HTR-8/SVneo (cell line): ENCODE measurements around the gene CPN2.

Experiments
- DNase-seq: peaks from one replicate; pipeline ENCODE4 v3.0.0; 2011; ENCODE audit warnings: low spot score, mixed read lengths; ENCODE audit not compliant: insufficient read length
- FAIRE-seq: peaks from 2 replicates; lab custom pipeline; 2011; peaks lifted over from hg19 to GRCh38; lab: Jason Lieb, UNC

Gene CPN2

GRCh38 chr3:194382196-194382891 is 31.2 kb upstream of the CPN2 start:
- no peak for FAIRE-seq

GRCh38 chr3:194381460-194381875 is 30.3 kb upstream of the CPN2 start:
- FAIRE-seq (no peak), DNase-seq (no peak)

More at GRCh38 chr3:194382196-194382891, 31.2 kb upstream of the CPN2 start:
- DNase-seq = no peak

DNA sequence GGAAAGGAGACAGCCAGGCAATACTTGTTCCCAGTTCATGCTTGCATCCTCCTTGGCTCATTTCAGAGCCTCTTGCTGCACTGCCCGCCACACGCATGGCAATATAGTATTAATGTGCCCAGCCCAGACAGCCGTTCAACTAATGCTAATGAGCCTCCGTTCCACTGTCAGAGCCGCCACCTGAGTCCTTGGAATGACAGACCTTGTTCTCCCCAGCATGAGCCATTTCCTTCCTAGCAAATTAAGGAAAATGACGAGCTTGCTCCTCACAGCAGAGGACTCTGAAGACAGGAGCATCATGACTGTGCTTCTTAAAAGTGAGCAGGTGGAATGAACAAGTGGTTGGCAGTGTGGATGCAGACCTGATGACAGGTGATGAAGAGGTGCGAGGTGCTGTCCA is 29.2 kb upstream of the CPN2 start:
- DNase-seq (no peak), FAIRE-seq (no peak)

DNA sequence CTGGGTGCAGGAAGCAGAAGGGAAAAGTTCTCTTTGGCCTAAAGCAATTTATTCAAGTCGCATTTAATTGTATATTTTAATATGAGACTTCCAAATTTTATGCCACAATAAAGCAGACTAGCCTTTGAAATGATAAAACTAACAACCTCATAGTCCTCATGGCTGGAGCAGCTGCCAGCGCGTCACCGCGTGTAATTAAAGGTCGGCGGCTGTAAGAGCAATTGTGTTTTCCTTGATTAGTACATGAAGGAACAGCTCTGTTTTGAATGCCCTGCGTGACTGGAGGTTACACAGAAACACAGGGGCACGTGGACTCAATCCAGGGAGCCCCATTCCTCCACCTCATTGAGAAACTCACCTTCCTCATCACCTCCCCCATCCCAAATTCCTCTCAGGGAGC is 28.5 kb upstream of the CPN2 start:
- FAIRE-seq (no peak), DNase-seq (no peak)

DNA sequence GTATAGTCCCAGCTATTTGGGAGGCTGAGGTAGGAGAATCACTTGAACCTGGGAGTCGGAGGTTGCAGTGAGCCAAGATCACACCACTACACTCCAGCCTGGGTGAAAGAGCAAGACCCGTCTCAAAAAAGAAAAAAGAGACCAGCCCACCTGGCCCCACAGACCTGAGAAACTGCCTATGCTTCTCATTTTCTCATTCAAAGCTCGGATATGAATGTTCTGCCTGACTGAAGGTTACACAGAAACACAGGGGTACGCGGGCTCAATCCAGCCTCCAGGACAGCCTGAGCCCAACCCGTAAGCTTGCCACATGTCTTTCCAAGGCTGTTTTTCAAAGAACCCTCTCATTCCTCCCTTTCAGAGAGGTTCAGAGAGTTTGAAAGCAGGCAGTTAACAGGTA is 28.1 kb upstream of the CPN2 start:
- FAIRE-seq (no peak), DNase-seq (no peak)

DNA sequence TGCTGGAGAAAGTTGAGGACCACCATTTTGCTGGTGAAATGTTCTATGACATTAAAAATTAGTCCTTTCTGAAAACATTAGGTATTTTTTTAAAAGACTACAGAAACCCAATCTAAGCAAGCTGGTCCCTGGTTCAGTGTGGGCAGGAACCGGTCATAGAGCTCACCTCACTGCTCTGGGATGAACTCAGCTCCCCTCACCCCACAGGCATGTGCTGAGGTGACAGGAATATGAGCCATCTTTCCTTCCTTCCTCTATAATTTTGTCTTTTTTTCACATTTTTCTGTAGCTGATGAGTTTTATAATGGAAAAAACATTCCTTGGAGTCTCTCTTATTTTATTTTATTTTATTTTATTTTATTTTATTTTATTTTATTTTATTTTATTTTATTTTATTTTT is 26.6 kb upstream of the CPN2 start:
- DNase-seq (no peak), FAIRE-seq (no peak)

GRCh38 chr3:194376241-194376560 is 25.1 kb upstream of the CPN2 start:
- DNase-seq (no peak), FAIRE-seq (no peak)

DNA sequence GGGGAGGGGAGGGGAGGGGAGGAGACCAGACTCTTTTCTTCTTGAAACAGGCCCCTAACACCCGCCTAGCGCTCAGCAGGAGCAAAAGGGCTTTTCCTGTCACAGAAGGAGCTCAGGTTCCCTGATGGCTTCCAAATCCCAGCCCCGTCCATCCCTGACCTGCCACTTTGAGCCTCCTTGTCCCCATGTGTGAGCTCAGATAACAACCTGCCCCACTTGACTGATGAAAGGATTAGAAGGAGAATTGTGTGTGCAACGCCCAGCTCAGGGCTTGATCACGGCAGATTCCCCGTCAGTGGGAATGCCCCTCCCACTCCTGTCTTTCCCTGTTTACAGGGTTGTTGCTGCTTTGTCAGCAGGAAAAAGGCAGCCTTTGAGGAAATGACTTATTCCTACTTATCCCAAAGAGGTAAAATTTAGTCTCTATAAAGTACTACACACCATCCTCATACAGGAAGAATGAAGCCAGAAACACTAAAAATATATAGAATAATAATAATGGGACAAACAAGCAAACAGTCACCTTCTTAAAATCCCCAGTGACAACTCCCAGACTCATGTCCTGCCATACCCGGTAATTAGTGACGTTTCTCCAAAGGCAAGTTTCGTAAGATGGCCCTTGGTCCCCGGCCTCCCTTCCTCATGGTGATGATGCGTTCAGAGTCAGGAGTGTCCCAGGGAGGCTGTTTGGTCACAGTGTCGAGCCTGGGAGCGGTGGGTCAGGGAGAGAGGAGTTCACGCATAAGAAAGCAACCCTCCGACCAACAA is 24.5 kb upstream of the CPN2 start:
- FAIRE-seq (no peak), DNase-seq (no peak)

- DNase-seq = no peak
- FAIRE-seq = no peak
These were observed 23.8 kb upstream of the CPN2 start for GRCh38 chr3:194374935-194375334.

GRCh38 chr3:194373899-194374298 is 22.8 kb upstream of the CPN2 start:
- FAIRE-seq (no peak), DNase-seq (no peak)

DNA sequence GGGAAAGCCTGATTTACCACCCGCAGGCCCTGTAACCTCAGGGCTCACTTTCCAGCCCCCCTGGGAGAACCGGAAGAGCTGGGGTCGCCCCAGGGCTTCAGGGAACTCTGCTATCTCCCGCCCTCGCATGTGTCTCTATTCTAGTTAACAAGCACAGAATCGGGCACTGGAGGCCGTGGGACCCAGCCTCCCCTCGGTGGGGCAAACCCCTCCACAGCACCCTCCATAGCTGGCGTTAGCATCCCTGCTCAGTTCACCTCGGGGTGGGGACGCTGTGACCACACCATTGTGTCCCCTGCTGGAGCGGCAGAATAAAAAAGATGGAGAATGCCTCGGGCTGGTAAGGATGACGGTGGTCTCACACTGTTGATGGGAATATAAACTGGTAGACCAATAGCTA is 21.9 kb upstream of the CPN2 start:
- DNase-seq (no peak), FAIRE-seq (no peak)

DNA sequence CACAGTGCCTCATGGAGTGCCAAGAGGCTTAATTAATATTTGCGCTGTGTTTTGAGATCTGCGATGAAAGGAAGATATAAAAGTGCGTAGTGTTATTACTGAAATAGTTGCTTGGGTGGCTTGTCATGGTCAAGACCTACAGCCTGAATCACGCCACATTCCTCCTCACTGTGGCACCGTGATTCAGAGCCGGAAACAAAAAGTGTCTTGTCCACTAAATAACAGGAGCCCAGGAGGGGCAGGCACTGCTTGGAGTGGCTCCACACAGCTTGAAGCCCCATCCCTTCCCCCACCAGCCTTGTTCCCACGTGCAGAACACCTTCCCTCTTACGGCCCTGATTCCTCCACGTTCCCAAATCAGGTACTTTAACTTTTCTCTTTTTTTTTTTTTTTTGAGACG is 19.6 kb upstream of the CPN2 start:
- DNase-seq (no peak), FAIRE-seq (no peak)

GRCh38 chr3:194369522-194370279 is 18.6 kb upstream of the CPN2 start, which contains the start of gene LRRC15:
Gene LRRC15, minus strand, starts transcription at chr3:194369743. Its CDS starts 8,700 bp downstream, at chr3:194361043.
- DNase-seq = peak; percentile 64

DNA sequence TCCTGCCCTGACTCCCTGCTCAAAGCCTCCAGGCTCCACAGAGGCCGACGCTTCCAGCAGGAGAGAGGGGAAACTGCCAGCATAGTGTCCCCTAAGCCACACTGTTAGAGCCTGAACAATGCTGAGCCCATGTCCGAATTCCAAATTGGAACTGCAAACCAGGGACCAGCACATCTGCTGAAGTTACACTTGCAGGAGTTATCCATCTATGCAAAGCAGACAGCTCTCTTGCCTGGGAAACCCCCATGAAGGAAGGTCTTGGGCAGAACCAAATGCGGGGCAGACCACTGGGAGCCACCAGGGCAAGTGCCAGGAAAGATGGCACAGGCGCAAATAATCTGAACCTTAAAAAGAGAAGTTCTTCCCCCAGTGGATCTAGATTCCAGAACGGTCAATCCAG is 17.8 kb upstream of the CPN2 start:
- no peak for DNase-seq

More at GRCh38 chr3:194369522-194370279, 18.6 kb upstream of the CPN2 start, which contains the start of gene LRRC15:
- FAIRE-seq = peak; percentile 80

DNA sequence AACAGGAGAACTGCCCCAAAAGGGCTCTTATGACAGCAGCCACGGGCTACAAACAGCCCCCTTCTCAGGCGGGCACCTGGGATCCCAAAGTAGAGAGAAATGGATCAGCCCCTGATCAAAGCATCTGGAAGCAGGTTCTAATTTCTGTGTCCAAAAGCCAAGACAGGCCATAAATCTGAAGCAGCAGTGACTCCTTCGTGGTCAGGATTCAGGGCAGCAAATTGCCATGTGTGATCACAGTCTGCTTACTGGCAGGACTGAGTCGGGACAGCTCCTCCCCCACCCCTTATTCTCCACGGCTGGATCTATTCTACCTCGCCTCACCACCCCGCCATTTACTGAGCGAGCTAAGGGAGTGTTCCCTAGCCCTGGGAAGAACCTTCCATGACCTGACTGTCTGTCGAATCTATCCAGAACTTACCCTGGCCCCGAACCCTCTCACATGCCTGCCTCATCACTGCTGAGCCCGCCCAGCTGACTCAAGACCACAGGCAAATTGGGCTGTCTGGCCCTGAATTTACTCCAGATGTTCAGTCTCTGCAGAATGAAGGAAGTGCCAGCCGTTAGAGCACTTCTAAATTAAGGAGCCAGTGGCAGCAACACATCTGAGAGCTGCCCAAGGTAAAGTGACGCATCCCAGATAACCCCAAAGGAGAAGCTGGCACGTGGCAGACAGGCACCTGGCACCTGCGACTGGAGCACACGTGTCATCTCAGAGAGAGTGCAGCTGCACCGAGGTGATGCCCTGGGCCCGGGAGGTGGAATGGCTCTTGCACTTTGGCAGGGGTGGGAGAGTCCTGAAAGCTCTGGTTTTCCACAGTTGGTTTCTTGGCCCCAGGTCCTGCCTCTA is 17.1 kb upstream of the CPN2 start:
- no peak for FAIRE-seq

More for the DNA sequence above, 17.8 kb upstream of the CPN2 start:
- FAIRE-seq = no peak

DNA sequence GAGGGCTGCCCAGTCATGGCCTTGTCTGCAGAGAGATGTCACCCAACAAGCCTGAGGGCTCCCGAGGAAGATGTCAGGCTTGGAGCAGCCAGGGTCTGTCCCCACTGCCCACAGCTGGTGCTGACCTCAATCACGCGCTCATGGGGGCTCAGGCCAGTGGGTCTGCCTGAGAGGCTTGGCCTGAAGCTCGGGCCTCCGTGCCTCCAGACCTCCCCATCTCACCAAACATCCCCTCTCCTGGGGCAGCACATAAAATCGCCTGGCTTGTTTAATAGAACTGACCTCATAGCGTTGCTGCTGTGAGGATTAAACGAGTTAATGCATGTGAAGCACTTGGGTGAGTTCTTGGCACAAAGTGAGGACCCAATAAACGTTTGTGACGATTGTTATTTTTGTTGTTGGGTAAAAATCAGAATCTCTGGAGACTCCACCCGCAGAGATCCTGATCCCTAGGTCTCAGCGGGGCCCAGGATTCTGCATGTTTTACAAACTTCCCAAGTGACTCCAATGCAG is 14.9 kb upstream of the CPN2 start:
- DNase-seq (no peak), FAIRE-seq (no peak)

More for the DNA sequence above, 17.1 kb upstream of the CPN2 start:
- DNase-seq = no peak

DNA sequence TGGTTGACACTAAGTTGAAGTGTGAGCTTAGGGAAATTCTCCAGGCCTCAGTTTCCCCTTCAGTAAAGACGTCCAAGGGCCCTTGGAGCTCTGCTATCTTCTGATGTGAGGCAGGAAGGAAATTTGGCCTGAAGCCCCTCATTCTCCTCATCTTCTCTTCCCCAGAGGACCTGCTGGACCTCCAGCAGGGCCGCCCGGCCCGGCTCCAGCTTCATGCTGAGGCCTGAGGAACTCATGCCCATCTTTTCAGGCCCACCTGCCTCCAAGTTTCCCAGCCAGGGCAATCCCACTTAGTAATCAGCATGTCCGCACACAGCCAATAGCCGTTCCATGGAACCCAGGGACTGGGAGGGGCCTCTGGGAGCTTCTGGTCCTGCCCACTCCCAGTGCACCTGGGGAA is 14.4 kb upstream of the CPN2 start:
- FAIRE-seq (no peak), DNase-seq (no peak)

- DNase-seq (peak; percentile 62), FAIRE-seq (no peak)
These were observed 13.7 kb upstream of the CPN2 start for GRCh38 chr3:194364652-194365434.

DNA sequence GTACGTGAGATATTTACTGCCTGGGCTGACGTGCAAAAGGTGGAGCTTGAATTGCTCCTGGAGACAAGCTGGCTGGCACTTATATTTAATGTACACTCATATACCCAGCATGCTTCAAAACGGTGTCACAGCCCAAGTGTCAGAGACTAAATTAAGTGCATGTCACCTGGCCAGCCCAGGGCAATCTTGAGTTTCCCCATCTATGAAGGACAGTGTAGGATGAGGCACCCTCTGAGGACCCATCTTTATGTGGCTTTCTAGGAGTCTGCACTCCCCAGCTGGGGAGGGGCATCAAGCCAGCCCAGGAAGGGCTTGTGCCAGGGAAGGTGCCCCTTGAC is 13.2 kb upstream of the CPN2 start:
- FAIRE-seq = no peak
- no peak for DNase-seq
